Ishikawa (cell line): ENCODE results near the gene ZNF507.
A peak's percentile ranks its signal among the peaks of the same experiment; 100 is the strongest.

Experiments
- CEBPB ChIP-seq: IDR thresholded peaks from 2 replicates; pipeline ENCODE4 v1.6.1; 2012
- CREB1 ChIP-seq: IDR thresholded peaks from 2 replicates; pipeline ENCODE4 v1.6.1; 2012; ENCODE audit warnings: low read depth
- EGR1 ChIP-seq: IDR thresholded peaks from 2 replicates; pipeline ENCODE4 v1.6.1; 2012
- EP300 ChIP-seq: IDR thresholded peaks from 2 replicates; pipeline ENCODE4 v1.6.1; 2012; ENCODE audit warnings: borderline replicate concordance
- FOXM1 ChIP-seq: IDR thresholded peaks from 2 replicates; pipeline ENCODE4 v1.6.1; 2012; ENCODE audit warnings: low read depth, borderline replicate concordance
- MAX ChIP-seq: IDR thresholded peaks from 2 replicates; pipeline ENCODE4 v1.6.1; 2012
- NFIC ChIP-seq: IDR thresholded peaks from 2 replicates; pipeline ENCODE4 v1.6.1; 2012
- RAD21 ChIP-seq: IDR thresholded peaks from 2 replicates; pipeline ENCODE4 v1.6.1; 2012; ENCODE audit warnings: low read depth
- REST ChIP-seq: IDR thresholded peaks from 2 replicates; pipeline ENCODE4 v1.6.1; 2012; ENCODE audit warnings: low read depth, mild to moderate bottlenecking
- TAF1 ChIP-seq: IDR thresholded peaks from 2 replicates; pipeline ENCODE4 v1.6.1; 2012; ENCODE audit warnings: low read depth, mild to moderate bottlenecking
- TCF12 ChIP-seq: IDR thresholded peaks from 2 replicates; pipeline ENCODE4 v1.6.1; 2012; ENCODE audit warnings: low read depth
- TEAD4 ChIP-seq: IDR thresholded peaks from 2 replicates; pipeline ENCODE4 v1.6.1; 2012
- YY1 ChIP-seq: IDR thresholded peaks from 2 replicates; pipeline ENCODE4 v1.6.1; 2012; ENCODE audit warnings: low read depth
- ZBTB7A ChIP-seq: IDR thresholded peaks from 2 replicates; pipeline ENCODE4 v1.6.1; 2012; ENCODE audit warnings: low read depth
- TF ChIP-seq, protein P1 (sequence below): IDR thresholded peaks from 2 replicates; pipeline ENCODE4 v1.6.1; 2012

ZNF507 gene

GRCh38 chr19:32367948-32368536 lies 22.6 kb downstream of the ZNF507 start:
- no peak for TF ChIP-seq FOXM1

DNA sequence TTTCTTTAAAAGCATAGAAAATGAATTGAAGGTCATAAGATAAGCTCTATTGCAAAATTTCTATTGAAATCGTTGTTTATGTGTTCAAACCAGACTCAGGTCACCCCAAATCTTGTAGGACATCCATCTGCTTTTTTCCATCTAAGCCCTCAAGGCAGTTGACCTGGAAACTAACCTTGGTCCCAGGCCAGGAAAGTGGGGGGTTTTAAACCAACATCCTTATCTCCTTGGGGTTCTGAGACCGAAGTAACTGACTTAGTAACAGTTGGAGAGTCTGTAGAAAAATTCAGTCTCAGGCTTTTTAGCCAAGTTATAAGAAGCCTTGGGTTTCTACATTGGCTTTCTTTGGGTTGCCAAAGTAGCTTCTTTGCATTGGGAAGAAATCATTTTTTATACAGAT lies 23.4 kb downstream of the ZNF507 start:
- TF ChIP-seq CEBPB (no peak), YY1 (no peak), TAF1 (no peak), MAX (no peak), RAD21 (no peak), REST (no peak), ZBTB7A (no peak), TCF12 (no peak), FOXM1 (no peak), TEAD4 (no peak), EGR1 (no peak), CREB1 (no peak), EP300 (no peak), NFIC (no peak)
- TF ChIP-seq, protein P1, sequence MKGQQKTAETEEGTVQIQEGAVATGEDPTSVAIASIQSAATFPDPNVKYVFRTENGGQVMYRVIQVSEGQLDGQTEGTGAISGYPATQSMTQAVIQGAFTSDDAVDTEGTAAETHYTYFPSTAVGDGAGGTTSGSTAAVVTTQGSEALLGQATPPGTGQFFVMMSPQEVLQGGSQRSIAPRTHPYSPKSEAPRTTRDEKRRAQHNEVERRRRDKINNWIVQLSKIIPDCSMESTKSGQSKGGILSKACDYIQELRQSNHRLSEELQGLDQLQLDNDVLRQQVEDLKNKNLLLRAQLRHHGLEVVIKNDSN, result no peak

DNA sequence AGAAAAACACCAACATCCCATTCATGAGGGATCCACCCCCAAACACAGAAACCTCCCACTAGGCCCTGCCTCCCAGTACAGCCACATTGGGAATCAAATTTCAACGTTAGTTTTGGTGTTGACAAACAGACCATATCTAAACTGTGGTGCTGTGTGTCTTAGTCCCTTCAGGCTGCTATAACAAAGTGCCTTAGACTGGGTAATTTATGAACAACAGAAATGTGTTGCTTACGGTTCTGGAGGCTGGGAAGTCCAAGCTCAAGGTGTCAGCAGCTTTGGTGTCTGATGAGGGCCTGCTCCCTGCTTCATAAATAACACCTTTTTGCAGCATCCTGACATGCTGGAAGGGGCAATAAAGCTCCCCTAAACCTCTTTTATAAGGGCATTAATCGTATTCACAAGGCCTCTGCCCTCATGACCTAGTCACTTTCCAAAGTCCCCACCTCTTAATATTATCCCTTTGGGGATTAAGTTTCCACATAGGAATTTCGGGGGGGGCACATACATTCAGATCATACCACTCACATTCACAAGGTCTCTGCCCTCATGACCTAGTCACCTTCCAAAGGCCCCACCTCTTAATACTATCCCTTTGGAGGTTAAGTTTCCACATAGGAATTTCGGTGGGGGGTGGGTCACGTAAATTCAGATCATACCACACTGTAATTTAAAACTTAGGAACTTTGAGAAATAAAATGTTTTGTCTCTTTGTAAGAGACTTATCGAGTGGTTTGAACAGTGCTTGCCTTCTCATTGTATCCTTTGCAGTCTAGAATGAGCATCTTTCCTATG lies 27.5 kb downstream of the ZNF507 start:
- TF ChIP-seq TAF1 (no peak), CREB1 (no peak), ZBTB7A (no peak), CEBPB (no peak), REST (no peak), FOXM1 (no peak), EGR1 (no peak), RAD21 (no peak), YY1 (no peak), EP300 (no peak), TCF12 (no peak), TEAD4 (no peak), MAX (no peak)

GRCh38 chr19:32373585-32374295 lies 28.3 kb downstream of the ZNF507 start:
- TF ChIP-seq CREB1 (no peak), ZBTB7A (no peak), YY1 (no peak), TCF12 (no peak), TEAD4 (peak; percentile 51; the same call in 1 of the 2 replicates)
- TF ChIP-seq, protein P1, result no peak

DNA sequence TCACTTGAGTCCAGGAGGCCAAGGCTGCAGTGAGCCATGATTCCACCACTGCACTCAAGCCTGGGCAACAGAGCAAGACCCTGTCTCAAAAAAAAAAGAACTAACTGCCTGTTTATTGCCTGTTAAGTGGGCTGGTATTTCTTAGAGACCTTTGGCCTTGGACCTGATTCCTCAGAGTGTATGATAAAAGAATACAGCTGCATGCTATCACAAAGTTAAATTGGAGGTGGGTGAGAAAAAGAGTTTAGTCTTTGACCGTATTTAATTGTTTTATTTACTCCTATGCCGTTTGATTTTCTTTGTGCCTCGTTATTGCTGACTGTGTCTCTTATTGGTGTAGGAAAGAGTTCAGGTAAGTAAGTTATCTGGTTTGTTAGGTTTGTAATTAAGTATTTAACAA lies 34.9 kb downstream of the ZNF507 start:
- no peak for TF ChIP-seq TEAD4
- no peak for TF ChIP-seq ZBTB7A
- no peak for TF ChIP-seq RAD21
- no peak for TF ChIP-seq EP300
- TF ChIP-seq MAX, result no peak
- no peak for TF ChIP-seq TAF1
- no peak for TF ChIP-seq REST
- TF ChIP-seq YY1, result no peak
- TF ChIP-seq TCF12, result no peak
- TF ChIP-seq CEBPB, result no peak
- TF ChIP-seq EGR1, result no peak
- TF ChIP-seq NFIC, result no peak
- TF ChIP-seq FOXM1, result no peak
- TF ChIP-seq CREB1, result no peak
- TF ChIP-seq, protein P1, result no peak
